Neural progenitor cell (in vitro differentiated cells): ENCODE data around the gene CDH23. TPM values are rescaled to one million over a fixed set of nuclear protein-coding genes. Genes with fewer than 3 reads are reported as not detected.

Experiments used
- DNase-seq: peaks from one replicate; pipeline ENCODE4 v3.0.0-alpha.2; 2016; ENCODE audit warnings: low spot score
- H2AFZ ChIP-seq: fragments of 200-600 bp; sonication (generic); replicated peaks from 2 replicates; pipeline ENCODE4 v1.6.1; 2016; ENCODE audit warnings: antibody characterized with exemption
- H3F3A ChIP-seq: fragments of 200-600 bp; sonication (generic); 2 replicates; pipeline ENCODE4 v1.6.1; 2016; ENCODE audit warnings: antibody characterized with exemption, low read depth
- H3K27ac ChIP-seq: fragments of 200-600 bp; sonication (generic); 2 replicates; pipeline ENCODE4 v1.5.1; 2016; ENCODE audit warnings: mild to moderate bottlenecking
- H3K27me3 ChIP-seq: fragments of 200-600 bp; sonication (generic); 2 replicates; pipeline ENCODE4 v1.6.1; 2016; ENCODE audit warnings: mild to moderate bottlenecking, moderate library complexity
- H3K36me3 ChIP-seq: fragments of 200-600 bp; sonication (generic); 2 replicates; pipeline ENCODE4 v1.5.1; 2016
- H3K4me1 ChIP-seq: fragments of 200-600 bp; sonication (generic); 2 replicates; pipeline ENCODE4 v1.6.1; 2016; ENCODE audit warnings: mixed run types
- H3K4me2 ChIP-seq: fragments of 200-600 bp; sonication (generic); 2 replicates; pipeline ENCODE4 v1.6.1; 2016
- H3K4me3 ChIP-seq: fragments of 200-600 bp; sonication (generic); 2 replicates; pipeline ENCODE4 v1.5.1; 2016
- H3K79me2 ChIP-seq: fragments of 200-600 bp; sonication (generic); 2 replicates; pipeline ENCODE4 v1.6.1; 2016; ENCODE audit warnings: low read depth
- H3K9ac ChIP-seq: fragments of 200-600 bp; sonication (generic); 2 replicates; pipeline ENCODE4 v1.6.1; 2016
- H3K9me3 ChIP-seq: fragments of 200-600 bp; sonication (generic); 2 replicates; pipeline ENCODE4 v1.5.1; 2016; ENCODE audit warnings: low read depth
- H4K20me1 ChIP-seq: fragments of 200-600 bp; sonication (generic); 2 replicates; pipeline ENCODE4 v1.6.1; 2016; ENCODE audit warnings: low read depth
- H3K27ac Mint-ChIP-seq: 3 replicates; pipeline ENCODE4 v1.8.0; 2021; ENCODE audit warnings: mixed read lengths
- H3K27me3 Mint-ChIP-seq: 2 replicates; pipeline ENCODE4 v1.8.0; 2022; ENCODE audit warnings: low read depth, mild to moderate bottlenecking, inconsistent platforms, moderate library complexity, mixed read lengths; ENCODE audit not compliant: insufficient read depth
- H3K36me3 Mint-ChIP-seq: 3 replicates; pipeline ENCODE4 v1.8.0; 2021; ENCODE audit warnings: mixed read lengths
- H3K4me1 Mint-ChIP-seq: 3 replicates; pipeline ENCODE4 v1.8.0; 2021; ENCODE audit warnings: mixed read lengths
- H3K4me3 Mint-ChIP-seq: 3 replicates; pipeline ENCODE4 v1.8.0; 2021; ENCODE audit warnings: mild to moderate bottlenecking, moderate library complexity, mixed read lengths
- H3K9me3 Mint-ChIP-seq: 3 replicates; pipeline ENCODE4 v1.8.0; 2020; ENCODE audit warnings: mixed read lengths
- CTCF ChIP-seq: fragments of 200-600 bp; sonication (generic); IDR thresholded peaks from 2 replicates; pipeline ENCODE4 v1.5.1; 2017; ENCODE audit warnings: antibody characterized with exemption, mild to moderate bottlenecking
- EZH2 ChIP-seq: fragments of 200-600 bp; sonication (generic); IDR thresholded peaks from 2 replicates; pipeline ENCODE4 v1.6.1; 2017; ENCODE audit warnings: antibody characterized with exemption, mild to moderate bottlenecking, moderate library complexity
- EZH2phosphoT487 ChIP-seq: fragments of 200-600 bp; sonication (generic); IDR thresholded peaks from 2 replicates; pipeline ENCODE4 v1.6.1; 2017; ENCODE audit warnings: antibody characterized with exemption
- total RNA-seq: library from RNA; depleted of rRNA; stranded (reverse); fragments of >200 nt; gene quantifications from 2 replicates; pipeline ENCODE4 v1.2.3, GENCODE V29; 2015; ENCODE audit warnings: low replicate concordance

CDH23 gene
- total RNA-seq, 1 donor from 2014 or later = 5.9 TPM

GRCh38 chr10:71845410-71846405, 449.0 kb downstream of the CDH23 start:
- peaks cover 34% of the 10 kb centered on the region for H3K4me1 ChIP-seq
- no peaks in the 10 kb centered on the region for H3K27me3 ChIP-seq
- H2AFZ ChIP-seq = no peak overlapping the region
- H3K9me3 ChIP-seq = no peaks in the 10 kb centered on the region
- Mint-ChIP-seq H3K27ac (no peak overlapping the region), H3K4me1 (peaks cover 64% of the 10 kb centered on the region), H3K4me3 (no peak overlapping the region), H3K36me3 (peaks cover 22% of the 10 kb centered on the region), H3K9me3 (no peaks in the 10 kb centered on the region), H3K27me3 (no peaks in the 10 kb centered on the region)
- no peak for DNase-seq
- no peak overlapping the region for H3K4me2 ChIP-seq
- H3K27ac ChIP-seq = no peak overlapping the region
- H3K36me3 ChIP-seq = no peaks in the 10 kb centered on the region
- TF ChIP-seq CTCF (no peak), EZH2phosphoT487 (no peak), EZH2 (no peak)
- H3F3A ChIP-seq = peaks cover 13% of the 10 kb centered on the region
- H4K20me1 ChIP-seq = peaks cover 94% of the 10 kb centered on the region
- peaks cover 100% of the 10 kb centered on the region for H3K79me2 ChIP-seq
- no peak overlapping the region for H3K4me3 ChIP-seq
- no peak overlapping the region for H3K9ac ChIP-seq

GRCh38 chr10:71846816-71847215, 450.1 kb downstream of the CDH23 start:
- Histone ChIP-seq H3K79me2 (peaks cover 92% of the 10 kb centered on the region), H4K20me1 (peaks cover 83% of the 10 kb centered on the region), H2AFZ (no peak overlapping the region), H3F3A (peaks cover 4% of the 10 kb centered on the region), H3K9me3 (no peaks in the 10 kb centered on the region), H3K4me1 (peaks cover 24% of the 10 kb centered on the region), H3K4me3 (no peak overlapping the region), H3K4me2 (no peak overlapping the region), H3K9ac (no peak overlapping the region), H3K27ac (no peak overlapping the region), H3K27me3 (no peaks in the 10 kb centered on the region), H3K36me3 (no peaks in the 10 kb centered on the region)
- H3K9me3 Mint-ChIP-seq = no peaks in the 10 kb centered on the region
- H3K36me3 Mint-ChIP-seq = peaks cover 22% of the 10 kb centered on the region
- H3K27ac Mint-ChIP-seq = peak overlapping the region; percentile 44
- peaks cover 61% of the 10 kb centered on the region for H3K4me1 Mint-ChIP-seq
- H3K4me3 Mint-ChIP-seq = no peak overlapping the region
- TF ChIP-seq EZH2 (no peak), EZH2phosphoT487 (no peak), CTCF (no peak)
- H3K27me3 Mint-ChIP-seq = no peaks in the 10 kb centered on the region
- no peak for DNase-seq

- H3K79me2 ChIP-seq = peaks cover 86% of the 10 kb centered on the region
- Mint-ChIP-seq H3K4me3 (no peak overlapping the region), H3K27ac (peak overlapping the region; percentile 42), H3K9me3 (no peaks in the 10 kb centered on the region), H3K36me3 (peaks cover 22% of the 10 kb centered on the region), H3K4me1 (peaks cover 60% of the 10 kb centered on the region), H3K27me3 (no peaks in the 10 kb centered on the region)
- H3K4me3 ChIP-seq = no peak overlapping the region
- H3K36me3 ChIP-seq = no peaks in the 10 kb centered on the region
- TF ChIP-seq EZH2 (no peak), EZH2phosphoT487 (no peak), CTCF (no peak)
- H3K27ac ChIP-seq = no peak overlapping the region
- no peak overlapping the region for H3K4me2 ChIP-seq
- no peak overlapping the region for H3K9ac ChIP-seq
- no peak for DNase-seq
- H3K27me3 ChIP-seq = no peaks in the 10 kb centered on the region
- no peak overlapping the region for H2AFZ ChIP-seq
- peaks cover 24% of the 10 kb centered on the region for H3K4me1 ChIP-seq
- no peaks in the 10 kb centered on the region for H3K9me3 ChIP-seq
- peaks cover 10% of the 10 kb centered on the region for H3F3A ChIP-seq
- H4K20me1 ChIP-seq = peaks cover 77% of the 10 kb centered on the region
Measured at GRCh38 chr10:71847418-71847817, 450.7 kb downstream of the CDH23 start.
